ACC112 (cell line): ENCODE results near the gene SCYGR8.

ENCODE experiments used
- H2AFZ ChIP-seq: fragments of 200-600 bp; sonication (generic); one replicate; pipeline ENCODE4 v1.6.0; 2017; ENCODE audit warnings: antibody characterized with exemption, low read length; ENCODE audit not compliant: unreplicated experiment
- H3K27ac ChIP-seq: fragments of 200-600 bp; sonication (generic); 2 replicates; pipeline ENCODE4 v1.5.1; 2014; ENCODE audit warnings: low read depth, mild to moderate bottlenecking, antibody characterized with exemption, low read length, moderate library complexity
- H3K27me3 ChIP-seq: fragments of 200-600 bp; sonication (generic); 2 replicates; pipeline ENCODE4 v1.6.1; 2014; ENCODE audit warnings: mild to moderate bottlenecking, antibody characterized with exemption, low read length, moderate library complexity, mixed read lengths; ENCODE audit not compliant: insufficient read depth
- H3K36me3 ChIP-seq: fragments of 200-600 bp; sonication (generic); 2 replicates; pipeline ENCODE4 v1.6.1; 2016; ENCODE audit warnings: mild to moderate bottlenecking, antibody characterized with exemption, low read length, moderate library complexity, mixed read lengths; ENCODE audit not compliant: insufficient read depth
- H3K4me1 ChIP-seq: fragments of 200-600 bp; sonication (generic); one replicate; pipeline ENCODE4 v1.6.1; 2016; ENCODE audit warnings: low read length, mixed read lengths; ENCODE audit not compliant: insufficient read depth, unreplicated experiment, control insufficient read depth
- H3K4me3 ChIP-seq: fragments of 200-600 bp; sonication (generic); 2 replicates; pipeline ENCODE4 v1.5.1; 2014; ENCODE audit warnings: mild to moderate bottlenecking, low read depth, low read length
- H3K79me2 ChIP-seq: fragments of 200-600 bp; sonication (generic); one replicate; pipeline ENCODE4 v1.6.0; 2016; ENCODE audit warnings: low read length; ENCODE audit not compliant: control insufficient read depth, unreplicated experiment, insufficient read depth

The SCYGR8 gene

GRCh38 chr2:227780981-227781615 lies 35.4 kb downstream of the SCYGR8 start:
- H2AFZ ChIP-seq, result no peak overlapping the region
- no peaks in the 10 kb centered on the region for H3K4me1 ChIP-seq
- no peak overlapping the region for H3K27ac ChIP-seq
- no peak overlapping the region for H3K4me3 ChIP-seq
- no peaks in the 10 kb centered on the region for H3K79me2 ChIP-seq
- no peaks in the 10 kb centered on the region for H3K27me3 ChIP-seq
- no peaks in the 10 kb centered on the region for H3K36me3 ChIP-seq

- H2AFZ ChIP-seq, result no peak overlapping the region
- no peaks in the 10 kb centered on the region for H3K79me2 ChIP-seq
- H3K27ac ChIP-seq, result no peak overlapping the region
- H3K4me3 ChIP-seq, result no peak overlapping the region
- H3K36me3 ChIP-seq, result no peaks in the 10 kb centered on the region
- H3K27me3 ChIP-seq, result no peaks in the 10 kb centered on the region
- no peaks in the 10 kb centered on the region for H3K4me1 ChIP-seq
Measured at GRCh38 chr2:227781841-227782240, 36.1 kb downstream of the SCYGR8 start.

GRCh38 chr2:227782804-227783203 lies 37.1 kb downstream of the SCYGR8 start:
- Histone ChIP-seq H3K4me3 (no peak overlapping the region), H3K4me1 (no peaks in the 10 kb centered on the region), H3K27me3 (no peaks in the 10 kb centered on the region), H2AFZ (no peak overlapping the region), H3K36me3 (no peaks in the 10 kb centered on the region), H3K27ac (no peak overlapping the region), H3K79me2 (no peaks in the 10 kb centered on the region)

- H3K36me3 ChIP-seq, result no peaks in the 10 kb centered on the region
- no peak overlapping the region for H2AFZ ChIP-seq
- H3K27me3 ChIP-seq, result no peaks in the 10 kb centered on the region
- H3K4me3 ChIP-seq, result no peak overlapping the region
- H3K4me1 ChIP-seq, result no peaks in the 10 kb centered on the region
- no peaks in the 10 kb centered on the region for H3K79me2 ChIP-seq
- H3K27ac ChIP-seq, result no peak overlapping the region
Measured at GRCh38 chr2:227783404-227784138, 37.9 kb downstream of the SCYGR8 start.

- Histone ChIP-seq H3K27ac (no peak overlapping the region), H3K36me3 (no peaks in the 10 kb centered on the region), H2AFZ (no peak overlapping the region), H3K4me3 (no peak overlapping the region), H3K79me2 (no peaks in the 10 kb centered on the region), H3K27me3 (no peaks in the 10 kb centered on the region), H3K4me1 (no peaks in the 10 kb centered on the region)
Measured at GRCh38 chr2:227785293-227785692, 39.6 kb downstream of the SCYGR8 start.

GRCh38 chr2:227788561-227789018 lies 42.9 kb downstream of the SCYGR8 start:
- H3K4me1 ChIP-seq, result no peaks in the 10 kb centered on the region
- H3K27me3 ChIP-seq, result no peaks in the 10 kb centered on the region
- H2AFZ ChIP-seq, result no peak overlapping the region
- no peaks in the 10 kb centered on the region for H3K79me2 ChIP-seq
- no peak overlapping the region for H3K4me3 ChIP-seq
- H3K27ac ChIP-seq, result no peak overlapping the region
- no peaks in the 10 kb centered on the region for H3K36me3 ChIP-seq

GRCh38 chr2:227789803-227790202 lies 44.1 kb downstream of the SCYGR8 start:
- Histone ChIP-seq H3K4me1 (no peaks in the 10 kb centered on the region), H3K27ac (no peak overlapping the region), H2AFZ (no peak overlapping the region), H3K4me3 (no peak overlapping the region), H3K36me3 (no peaks in the 10 kb centered on the region), H3K79me2 (no peaks in the 10 kb centered on the region), H3K27me3 (no peaks in the 10 kb centered on the region)

GRCh38 chr2:227793148-227793712 lies 47.5 kb downstream of the SCYGR8 start:
- Histone ChIP-seq H3K27me3 (no peaks in the 10 kb centered on the region), H3K27ac (no peak overlapping the region), H3K79me2 (no peaks in the 10 kb centered on the region), H2AFZ (no peak overlapping the region), H3K4me3 (no peak overlapping the region), H3K36me3 (no peaks in the 10 kb centered on the region), H3K4me1 (no peaks in the 10 kb centered on the region)
